Stimulated activated memory B cell treated with anti-CD40 and anti-IgM and Interleukin-4, amounts not matched to agents 10 μg/mL and 1 μg/mL and 100 μg/mL, for 72 hours (primary cell): Measurements from ENCODE around the gene MOAP1.
A peak's percentile ranks its signal among the peaks of the same experiment; 100 is the strongest.
"Not testable (repeated sequence)": the region's sequence is repeated elsewhere in the genome, so short reads cannot be mapped to it uniquely, and the experiment has no call there.

ENCODE experiments used
- ATAC-seq: fragments of 150-1000 bp; cut with Tn5 transposase; 2 replicates; pipeline ENCODE4 v1.10.0; 2021
- H3K27ac Mint-ChIP-seq: one replicate; pipeline ENCODE4 v1.8.0; 2022; ENCODE audit warnings: mild to moderate bottlenecking, mixed read lengths
- H3K27me3 Mint-ChIP-seq: one replicate; pipeline ENCODE4 v1.8.0; 2022; ENCODE audit warnings: mixed read lengths
- H3K36me3 Mint-ChIP-seq: one replicate; pipeline ENCODE4 v1.8.0; 2022; ENCODE audit warnings: mixed read lengths
- H3K4me1 Mint-ChIP-seq: one replicate; pipeline ENCODE4 v1.8.0; 2022; ENCODE audit warnings: mixed read lengths
- H3K4me3 Mint-ChIP-seq: one replicate; pipeline ENCODE4 v1.8.0; 2022; ENCODE audit warnings: mild to moderate bottlenecking, moderate library complexity, mixed read lengths
- H3K9me3 Mint-ChIP-seq: one replicate; pipeline ENCODE4 v1.8.0; 2022; ENCODE audit warnings: mixed read lengths

MOAP1 gene, protein sequence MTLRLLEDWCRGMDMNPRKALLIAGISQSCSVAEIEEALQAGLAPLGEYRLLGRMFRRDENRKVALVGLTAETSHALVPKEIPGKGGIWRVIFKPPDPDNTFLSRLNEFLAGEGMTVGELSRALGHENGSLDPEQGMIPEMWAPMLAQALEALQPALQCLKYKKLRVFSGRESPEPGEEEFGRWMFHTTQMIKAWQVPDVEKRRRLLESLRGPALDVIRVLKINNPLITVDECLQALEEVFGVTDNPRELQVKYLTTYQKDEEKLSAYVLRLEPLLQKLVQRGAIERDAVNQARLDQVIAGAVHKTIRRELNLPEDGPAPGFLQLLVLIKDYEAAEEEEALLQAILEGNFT

DNA sequence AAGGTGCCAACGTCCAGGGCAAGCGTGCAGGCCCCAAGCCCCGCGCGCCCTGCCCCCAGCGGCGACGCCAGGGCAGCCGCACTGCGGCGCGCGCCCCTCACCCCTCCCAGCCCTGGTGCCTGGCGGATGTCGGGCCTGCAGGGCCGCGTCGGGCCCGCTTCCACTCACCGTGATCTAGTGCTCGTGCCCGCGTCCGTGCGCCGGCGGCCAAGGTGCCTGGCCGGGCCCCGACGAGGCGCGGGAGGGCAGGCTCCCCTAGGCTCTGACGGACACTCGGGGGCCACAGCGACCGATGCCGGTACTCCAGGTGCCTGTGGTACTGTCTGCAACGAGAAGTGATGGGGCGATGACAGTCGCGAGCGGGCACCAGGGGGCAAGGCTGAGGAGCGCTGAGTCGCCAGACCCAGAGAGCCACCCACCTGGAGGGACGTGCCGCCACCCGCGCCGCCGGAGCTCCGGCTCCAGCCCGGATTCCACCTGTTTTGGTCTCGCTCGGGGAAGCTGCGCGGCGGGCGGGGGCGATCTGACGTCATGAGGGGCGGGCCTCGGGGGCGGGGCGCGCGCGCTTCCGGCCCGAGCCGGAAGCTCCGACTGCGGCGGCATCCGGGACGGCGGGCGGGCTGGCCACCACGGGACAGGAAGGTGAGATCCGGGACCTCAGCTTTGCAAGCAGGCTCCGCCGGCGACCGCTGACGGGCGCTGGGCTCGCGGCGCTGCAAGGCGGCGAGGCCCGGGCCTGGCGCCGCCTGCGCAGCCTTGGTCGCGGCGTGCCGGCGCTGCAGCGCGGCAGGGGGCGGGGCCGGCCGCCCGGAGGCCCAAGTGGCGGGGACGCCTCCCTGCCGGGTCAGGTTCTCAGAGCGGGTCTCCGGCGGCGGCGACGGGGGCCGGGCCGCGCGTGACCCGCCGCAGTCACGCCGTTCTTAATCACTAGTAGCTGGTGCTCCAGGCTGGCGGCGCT is at the start of gene MOAP1, which contains the start of gene LYSET:
MOAP1 (minus strand) TSS at position 507 of the 958 bp plus-strand sequence. CDS start 655 bp downstream, outside the sequence.
LYSET (plus strand) TSS at position 927 of the 958 bp plus-strand sequence. CDS start 89 bp downstream, outside the sequence.
- peaks cover 14% of the 10 kb centered on the region for H3K36me3 Mint-ChIP-seq
- ATAC-seq, result peak; percentile 95
- H3K9me3 Mint-ChIP-seq, result no peaks in the 10 kb centered on the region
- peak within 1 kb of the TSS; percentile 88 for H3K27ac Mint-ChIP-seq
- H3K4me3 Mint-ChIP-seq, result peak within 1 kb of the TSS; percentile 93
- H3K27me3 Mint-ChIP-seq, result no peaks in the 10 kb centered on the region
- peaks cover 29% of the 10 kb centered on the region for H3K4me1 Mint-ChIP-seq

DNA sequence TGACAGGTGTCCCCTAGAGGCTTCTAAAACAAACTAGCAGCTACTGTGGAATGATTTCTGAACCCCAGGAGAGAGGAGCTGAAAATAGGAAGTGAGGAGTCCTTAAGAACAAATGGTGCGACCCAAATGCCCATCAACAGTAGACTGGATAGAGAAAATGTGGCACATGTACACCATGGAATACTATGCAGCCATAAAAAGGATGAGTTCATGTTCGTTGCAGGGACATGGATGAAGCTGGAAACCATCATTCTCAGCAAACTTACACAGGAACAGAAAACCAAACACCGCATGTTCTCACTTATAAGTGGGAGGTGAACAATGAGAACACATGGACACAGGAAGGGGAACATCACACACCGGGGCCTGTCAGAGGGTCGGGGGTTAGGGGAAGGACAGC is 48.4 kb upstream of the MOAP1 start:
- peaks cover 15% of the 10 kb centered on the region for H3K27me3 Mint-ChIP-seq
- not testable (repeated sequence) for ATAC-seq, H3K4me3 Mint-ChIP-seq, H3K27ac Mint-ChIP-seq, H3K9me3 Mint-ChIP-seq
- H3K36me3 Mint-ChIP-seq, result peaks cover 22% of the 10 kb centered on the region
- H3K4me1 Mint-ChIP-seq, result peaks cover 22% of the 10 kb centered on the region

DNA sequence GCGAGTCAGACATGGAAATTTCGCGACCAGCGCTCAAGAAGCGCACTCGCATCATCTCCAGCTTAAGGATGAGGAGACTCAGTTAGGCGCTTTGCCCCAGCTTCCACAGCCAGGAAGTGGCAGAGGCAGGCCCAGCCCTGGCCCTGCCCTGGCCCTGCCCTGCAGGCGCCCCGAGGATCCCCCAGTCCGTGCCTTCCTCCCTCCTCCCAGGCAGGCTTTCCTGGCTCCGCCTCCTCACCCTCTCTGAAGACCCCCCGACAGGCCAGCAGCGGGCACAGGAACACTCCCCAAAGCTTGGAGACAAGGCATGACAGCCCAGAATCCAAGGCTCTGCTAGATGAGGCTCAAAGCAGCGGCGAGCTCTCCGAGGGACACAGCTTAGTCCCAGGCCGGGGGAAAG is 47.5 kb upstream of the MOAP1 start:
- no peak for ATAC-seq
- Mint-ChIP-seq H3K4me3 (no peak overlapping the region), H3K4me1 (peaks cover 22% of the 10 kb centered on the region)

DNA sequence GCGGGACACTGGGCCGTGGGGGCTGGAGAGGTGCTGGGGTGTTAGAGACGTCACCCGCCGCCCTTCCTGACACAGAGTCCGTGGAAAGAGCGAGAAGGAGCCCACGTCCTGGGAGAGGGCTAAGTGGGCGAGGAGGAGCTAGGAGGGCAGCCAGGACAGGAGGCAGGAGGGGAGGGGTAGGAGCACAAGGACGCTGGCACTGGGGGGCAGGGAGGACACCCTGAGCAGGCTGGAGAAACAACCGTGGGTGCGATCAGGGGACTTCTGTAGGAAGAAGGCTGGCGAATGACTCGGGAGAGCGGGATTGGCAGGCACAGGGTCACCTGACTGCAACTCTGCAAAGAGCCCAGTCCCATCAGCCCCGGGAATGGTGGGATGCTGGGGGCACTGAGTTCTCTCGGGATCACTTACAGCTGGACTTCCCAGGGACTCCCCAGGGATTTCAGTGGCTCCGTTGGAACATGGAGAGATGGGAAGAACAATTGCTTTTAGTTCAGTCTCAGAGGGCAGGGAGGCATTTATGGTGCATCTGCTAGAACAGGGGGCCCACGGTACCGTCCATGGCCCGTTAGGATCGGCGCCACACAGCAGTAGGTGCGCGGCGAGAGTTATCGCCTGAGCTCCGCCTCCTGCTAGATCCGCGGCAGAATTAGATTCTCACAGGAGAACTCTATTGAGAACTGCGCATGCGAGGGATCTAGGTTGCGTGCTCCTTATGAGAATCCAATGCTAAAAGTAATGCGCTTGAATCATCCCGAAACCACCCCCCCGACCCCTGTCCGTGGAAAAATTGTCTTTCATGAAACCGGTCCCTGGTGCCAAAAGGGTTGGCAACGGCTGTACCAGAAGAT is 46.7 kb upstream of the MOAP1 start:
- peak overlapping the region; percentile 42 for H3K4me3 Mint-ChIP-seq
- H3K9me3 Mint-ChIP-seq, result no peaks in the 10 kb centered on the region
- no peak overlapping the region for H3K27ac Mint-ChIP-seq
- ATAC-seq, result no peak
- peaks cover 15% of the 10 kb centered on the region for H3K27me3 Mint-ChIP-seq
- H3K4me1 Mint-ChIP-seq, result peaks cover 22% of the 10 kb centered on the region
- peaks cover 37% of the 10 kb centered on the region for H3K36me3 Mint-ChIP-seq

More for the DNA sequence above, 47.5 kb upstream of the MOAP1 start:
- no peaks in the 10 kb centered on the region for H3K9me3 Mint-ChIP-seq
- H3K27ac Mint-ChIP-seq, result no peak overlapping the region
- H3K27me3 Mint-ChIP-seq, result peaks cover 15% of the 10 kb centered on the region
- peaks cover 32% of the 10 kb centered on the region for H3K36me3 Mint-ChIP-seq

DNA sequence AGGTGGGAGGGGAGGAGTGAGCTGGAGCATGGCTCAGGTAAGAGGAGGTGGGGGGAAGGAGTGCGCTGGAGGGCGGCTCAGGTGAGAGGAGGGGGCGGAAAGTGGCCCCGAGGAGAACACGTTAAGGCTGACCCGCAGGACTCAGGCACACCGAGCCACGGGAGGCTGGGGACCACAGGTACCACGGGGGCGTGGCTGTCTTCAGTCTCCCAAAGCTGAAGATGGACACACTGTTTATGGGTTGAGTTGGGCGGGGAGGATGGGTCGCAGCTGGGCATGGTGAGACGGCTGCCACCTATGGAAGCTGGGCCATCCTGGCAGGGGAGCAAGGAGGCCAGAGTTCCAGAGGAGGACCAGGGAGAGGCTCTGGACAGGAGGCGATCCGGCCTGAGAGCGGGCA is 45.8 kb upstream of the MOAP1 start:
- Mint-ChIP-seq H3K27me3 (peaks cover 15% of the 10 kb centered on the region), H3K36me3 (peaks cover 46% of the 10 kb centered on the region), H3K9me3 (no peaks in the 10 kb centered on the region), H3K27ac (no peak overlapping the region), H3K4me3 (peak overlapping the region; percentile 42), H3K4me1 (peaks cover 22% of the 10 kb centered on the region)
- ATAC-seq, result no peak

DNA sequence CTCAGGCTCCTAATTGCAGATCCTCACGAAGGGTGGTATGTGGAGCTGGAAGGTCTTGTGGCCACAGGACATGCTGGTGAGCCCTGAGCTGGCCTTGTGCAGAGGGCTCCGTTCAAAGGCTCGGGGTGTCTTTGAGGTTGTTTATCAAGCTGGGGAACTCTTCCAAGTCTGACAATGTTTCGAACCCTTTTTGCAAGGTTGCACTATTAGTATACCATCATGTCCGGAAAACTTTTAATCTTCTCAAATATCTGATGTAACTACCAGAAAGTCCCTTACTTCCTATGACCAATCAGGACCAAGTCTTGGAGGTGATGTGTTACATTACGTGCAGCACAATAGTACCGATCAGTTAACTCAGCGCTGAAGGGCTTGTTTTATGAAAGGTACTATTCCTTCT is 43.9 kb upstream of the MOAP1 start:
- H3K27me3 Mint-ChIP-seq, result peaks cover 15% of the 10 kb centered on the region
- no peaks in the 10 kb centered on the region for H3K9me3 Mint-ChIP-seq
- peaks cover 59% of the 10 kb centered on the region for H3K36me3 Mint-ChIP-seq
- peaks cover 13% of the 10 kb centered on the region for H3K4me1 Mint-ChIP-seq
- no peak overlapping the region for H3K27ac Mint-ChIP-seq
- ATAC-seq, result no peak
- H3K4me3 Mint-ChIP-seq, result no peak overlapping the region

DNA sequence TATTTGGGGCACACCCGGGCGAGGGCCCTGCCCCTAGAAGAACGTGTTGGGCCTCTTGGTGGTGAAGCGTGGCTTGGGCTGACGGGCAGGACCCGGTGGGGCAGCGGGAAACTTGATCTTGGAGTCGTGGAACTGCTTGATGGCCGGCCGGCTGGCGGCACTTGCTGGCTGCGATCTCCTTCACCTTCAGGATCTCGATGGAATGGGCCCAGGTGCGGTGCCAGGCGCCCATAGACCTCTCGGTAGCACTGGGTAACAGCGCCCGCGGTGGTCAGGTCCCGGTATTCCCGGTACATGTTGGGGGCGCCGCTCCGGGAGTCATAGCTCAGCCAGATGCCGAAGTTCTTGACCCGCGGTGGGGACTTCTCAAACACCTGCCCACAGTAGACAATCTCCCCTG is 38.9 kb upstream of the MOAP1 start:
- H3K9me3 Mint-ChIP-seq, result no peaks in the 10 kb centered on the region
- H3K4me3 Mint-ChIP-seq, result no peak overlapping the region
- H3K27ac Mint-ChIP-seq, result no peak overlapping the region
- no peaks in the 10 kb centered on the region for H3K4me1 Mint-ChIP-seq
- peaks cover 61% of the 10 kb centered on the region for H3K36me3 Mint-ChIP-seq
- no peak for ATAC-seq
- H3K27me3 Mint-ChIP-seq, result no peaks in the 10 kb centered on the region

DNA sequence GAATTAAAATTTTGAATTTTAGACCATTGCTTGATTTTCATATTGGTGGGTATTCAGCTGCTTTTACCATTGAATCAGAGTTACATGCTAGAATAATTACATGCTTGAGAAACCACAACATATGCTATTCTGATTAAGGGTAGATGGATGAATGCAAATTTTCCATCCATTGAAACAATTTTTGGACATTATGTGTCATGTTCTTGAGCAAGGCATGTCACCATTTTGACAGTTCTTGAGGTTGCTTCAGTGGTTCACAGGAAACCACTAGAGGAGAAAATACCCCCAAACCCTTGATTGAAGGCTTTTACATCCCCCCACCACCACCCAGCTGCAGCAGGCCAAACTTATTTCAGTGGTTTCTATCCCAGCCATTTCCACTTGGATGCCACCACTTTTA is 35.8 kb upstream of the MOAP1 start:
- Mint-ChIP-seq H3K36me3 (peaks cover 48% of the 10 kb centered on the region), H3K4me3 (no peak overlapping the region), H3K4me1 (no peaks in the 10 kb centered on the region), H3K9me3 (no peaks in the 10 kb centered on the region), H3K27me3 (no peaks in the 10 kb centered on the region), H3K27ac (no peak overlapping the region)
- ATAC-seq, result no peak

DNA sequence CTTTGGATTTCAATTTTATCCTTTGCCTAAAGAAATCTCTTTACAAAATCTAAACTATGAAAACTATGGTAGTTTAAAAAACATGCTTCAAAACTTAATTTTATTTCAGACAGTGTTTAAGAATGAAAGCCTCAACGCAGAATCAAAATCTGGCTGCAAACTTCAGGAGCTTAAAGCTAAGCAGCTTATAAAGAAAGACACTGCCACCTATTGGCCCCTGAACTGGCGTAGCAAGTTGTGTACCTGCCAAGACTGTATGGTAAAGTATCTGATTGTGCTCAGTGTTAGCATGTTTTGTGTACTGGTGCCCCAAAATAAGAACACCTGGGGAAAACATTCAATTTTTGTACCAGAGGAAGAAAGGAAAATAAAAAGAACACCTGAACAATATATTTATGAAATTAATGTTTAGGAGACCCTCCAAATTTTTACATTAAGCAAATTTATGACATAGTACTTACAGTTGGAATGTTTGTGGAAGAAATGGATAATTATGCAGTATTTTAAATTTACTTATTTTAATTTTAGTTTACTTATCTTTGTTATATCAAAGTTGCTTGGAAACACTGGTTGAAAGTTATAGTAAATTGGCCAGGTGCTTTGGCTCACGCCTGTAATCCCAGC is 34.5 kb upstream of the MOAP1 start:
- Mint-ChIP-seq H3K4me1 (no peaks in the 10 kb centered on the region), H3K4me3 (no peak overlapping the region), H3K9me3 (no peaks in the 10 kb centered on the region), H3K36me3 (peaks cover 45% of the 10 kb centered on the region), H3K27me3 (no peaks in the 10 kb centered on the region), H3K27ac (no peak overlapping the region)
- peak; percentile 59 for ATAC-seq

DNA sequence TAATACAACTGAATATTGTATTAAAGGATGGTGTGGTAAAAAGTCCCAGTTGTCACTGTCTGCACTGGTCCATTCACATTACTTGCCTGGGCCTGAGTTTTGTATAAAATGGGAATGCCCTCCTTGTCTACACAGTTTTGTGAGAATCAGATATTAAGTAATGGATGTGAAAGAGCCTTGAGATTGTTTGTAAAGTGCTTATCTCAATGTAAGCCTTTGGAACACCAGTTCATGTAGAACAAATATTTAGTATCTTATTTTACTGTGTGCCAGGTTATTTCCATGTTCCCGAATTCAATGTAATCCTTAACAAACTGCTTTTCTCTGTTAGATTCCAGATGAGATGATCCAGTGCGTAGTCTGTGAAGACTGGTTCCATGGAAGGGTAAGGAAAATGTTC is 29.9 kb upstream of the MOAP1 start:
- ATAC-seq, result no peak
- Mint-ChIP-seq H3K9me3 (no peaks in the 10 kb centered on the region), H3K27me3 (no peaks in the 10 kb centered on the region), H3K36me3 (peaks cover 38% of the 10 kb centered on the region), H3K4me1 (peaks cover 19% of the 10 kb centered on the region), H3K4me3 (no peak overlapping the region), H3K27ac (no peak overlapping the region)

DNA sequence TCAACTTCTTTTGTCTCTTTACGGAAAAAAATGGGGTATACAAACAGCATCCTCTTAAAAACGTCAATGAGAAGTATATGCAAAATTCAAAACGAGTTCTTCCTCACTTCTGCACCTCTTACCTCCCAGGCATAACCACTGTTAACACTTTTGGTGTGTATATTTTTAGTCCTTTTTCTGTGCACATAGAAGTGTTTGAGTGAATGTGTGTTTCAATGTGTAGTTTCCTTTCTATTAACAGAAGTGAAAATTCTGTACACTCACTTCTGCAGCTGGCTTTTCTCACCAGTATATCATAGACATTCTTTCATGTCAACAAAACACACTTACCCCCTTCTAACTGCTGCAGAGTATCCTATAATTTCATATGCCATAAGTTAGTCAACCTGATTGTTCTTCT is 27.7 kb upstream of the MOAP1 start:
- no peaks in the 10 kb centered on the region for H3K27me3 Mint-ChIP-seq
- peaks cover 38% of the 10 kb centered on the region for H3K4me1 Mint-ChIP-seq
- peaks cover 25% of the 10 kb centered on the region for H3K36me3 Mint-ChIP-seq
- no peak overlapping the region for H3K4me3 Mint-ChIP-seq
- H3K9me3 Mint-ChIP-seq, result no peaks in the 10 kb centered on the region
- H3K27ac Mint-ChIP-seq, result peak overlapping the region; percentile 18
- ATAC-seq, result peak; percentile 50

DNA sequence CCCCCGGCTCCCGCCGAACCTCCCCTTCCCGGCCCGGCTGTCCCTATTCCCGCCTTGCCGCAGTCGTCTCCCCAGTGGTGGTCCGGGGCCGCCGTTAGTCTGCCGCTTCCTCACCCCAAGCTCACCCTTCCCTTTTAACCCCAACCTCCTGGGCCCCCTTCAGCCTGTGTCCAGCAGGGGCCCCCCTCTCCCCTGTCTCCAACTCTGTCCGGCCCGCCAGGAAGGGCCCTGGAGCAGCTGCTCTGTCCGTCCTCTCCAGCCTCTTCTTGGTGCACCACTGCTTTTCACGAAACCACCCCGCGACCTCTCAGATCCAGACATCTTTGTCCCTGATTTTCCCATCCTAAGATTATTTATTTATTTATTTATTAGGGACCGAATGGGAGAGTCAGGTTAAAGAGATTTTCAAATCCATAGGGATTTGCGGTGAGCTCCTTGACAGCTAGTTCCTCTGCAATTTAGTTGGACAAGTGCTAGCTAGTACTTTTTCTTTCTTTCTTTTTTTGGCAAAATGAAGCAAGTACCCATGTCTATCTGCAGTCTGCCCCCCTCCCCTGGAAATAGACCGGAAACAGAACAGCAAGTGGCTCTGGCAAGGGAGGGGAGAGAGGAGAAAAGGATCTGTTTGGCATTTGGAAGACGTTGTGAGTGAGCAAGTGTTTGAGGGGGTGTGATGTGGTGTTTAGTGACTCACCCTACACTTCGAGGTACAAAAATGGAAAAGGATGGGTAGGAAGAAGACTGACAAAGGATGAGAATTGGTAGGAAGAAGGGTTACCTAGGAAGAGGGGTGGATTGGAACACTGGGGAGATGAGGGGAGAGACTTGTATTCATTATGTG is 23.0 kb upstream of the MOAP1 start:
- H3K27me3 Mint-ChIP-seq, result no peaks in the 10 kb centered on the region
- peak overlapping the region; percentile 92 for H3K4me3 Mint-ChIP-seq
- peak overlapping the region; percentile 86 for H3K27ac Mint-ChIP-seq
- ATAC-seq, result peak; percentile 77
- peaks cover 11% of the 10 kb centered on the region for H3K36me3 Mint-ChIP-seq
- H3K4me1 Mint-ChIP-seq, result peaks cover 65% of the 10 kb centered on the region
- no peaks in the 10 kb centered on the region for H3K9me3 Mint-ChIP-seq

DNA sequence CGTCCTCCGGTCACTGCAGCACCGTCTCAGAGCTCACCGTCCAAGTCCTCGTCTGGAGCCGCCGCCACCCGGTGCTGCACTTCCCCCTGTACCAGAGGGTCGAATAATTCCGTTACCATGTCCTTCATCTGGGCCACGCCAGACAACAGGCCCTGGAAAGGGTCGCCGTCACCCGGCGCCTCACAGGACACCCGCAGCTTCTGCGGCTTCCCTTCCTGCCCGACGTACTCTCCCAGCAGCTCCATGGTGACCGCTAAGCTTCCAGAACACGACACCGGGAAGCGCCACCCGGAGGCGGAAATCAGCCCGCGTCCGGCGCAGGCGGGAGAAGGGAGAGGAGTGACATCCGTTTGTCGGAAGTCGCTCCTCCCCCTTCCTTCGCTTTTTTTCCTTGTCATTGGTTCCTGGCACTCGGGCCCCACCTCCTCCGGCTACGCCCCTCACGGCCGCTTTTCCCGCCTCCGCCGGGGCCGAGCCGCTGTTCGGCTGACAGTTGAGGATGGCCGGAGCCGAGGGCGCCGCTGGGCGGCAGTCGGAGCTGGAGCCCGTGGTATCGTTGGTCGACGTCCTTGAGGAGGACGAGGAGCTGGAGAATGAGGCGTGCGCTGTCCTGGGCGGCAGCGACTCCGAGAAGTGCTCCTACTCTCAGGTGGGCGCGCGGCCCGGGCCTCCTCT is 22.2 kb upstream of the MOAP1 start, which contains the start of the genes GON7 and UBR7:
GON7 (minus strand) TSS at position 273 of the 675 bp plus-strand sequence; CDS start at position 245, 28 bp downstream.
UBR7 (plus strand) TSS at position 464 of the 675 bp plus-strand sequence; CDS start at position 500, 36 bp downstream.
- Mint-ChIP-seq H3K27me3 (no peaks in the 10 kb centered on the region), H3K4me3 (peak within 1 kb of the TSS; percentile 92), H3K27ac (peak within 1 kb of the TSS; percentile 86), H3K4me1 (peaks cover 58% of the 10 kb centered on the region), H3K9me3 (no peaks in the 10 kb centered on the region), H3K36me3 (peaks cover 5% of the 10 kb centered on the region)
- peak; percentile 96 for ATAC-seq
